ENCODE results near the gene MAML2.
"Not testable (repeated sequence)": the region's sequence is repeated elsewhere in the genome, so short reads cannot be mapped to it uniquely, and the experiment has no call there.

MAML2 gene

DNA sequence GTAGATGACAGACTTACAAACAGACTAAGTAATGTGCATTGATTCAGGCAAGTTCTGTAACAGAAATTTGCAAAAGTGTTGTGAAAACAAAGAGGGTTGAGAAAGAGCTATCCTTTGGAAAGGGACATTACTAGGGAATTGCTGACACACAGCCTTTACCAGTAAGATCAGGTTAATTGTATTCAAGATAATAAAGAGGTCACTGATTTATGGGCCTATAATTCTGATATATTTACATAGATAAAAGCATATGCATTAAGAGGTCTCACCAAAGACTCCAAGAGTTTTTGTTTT, 138.7 kb downstream of the MAML2 start:
- no peak for DNase-seq

DNA sequence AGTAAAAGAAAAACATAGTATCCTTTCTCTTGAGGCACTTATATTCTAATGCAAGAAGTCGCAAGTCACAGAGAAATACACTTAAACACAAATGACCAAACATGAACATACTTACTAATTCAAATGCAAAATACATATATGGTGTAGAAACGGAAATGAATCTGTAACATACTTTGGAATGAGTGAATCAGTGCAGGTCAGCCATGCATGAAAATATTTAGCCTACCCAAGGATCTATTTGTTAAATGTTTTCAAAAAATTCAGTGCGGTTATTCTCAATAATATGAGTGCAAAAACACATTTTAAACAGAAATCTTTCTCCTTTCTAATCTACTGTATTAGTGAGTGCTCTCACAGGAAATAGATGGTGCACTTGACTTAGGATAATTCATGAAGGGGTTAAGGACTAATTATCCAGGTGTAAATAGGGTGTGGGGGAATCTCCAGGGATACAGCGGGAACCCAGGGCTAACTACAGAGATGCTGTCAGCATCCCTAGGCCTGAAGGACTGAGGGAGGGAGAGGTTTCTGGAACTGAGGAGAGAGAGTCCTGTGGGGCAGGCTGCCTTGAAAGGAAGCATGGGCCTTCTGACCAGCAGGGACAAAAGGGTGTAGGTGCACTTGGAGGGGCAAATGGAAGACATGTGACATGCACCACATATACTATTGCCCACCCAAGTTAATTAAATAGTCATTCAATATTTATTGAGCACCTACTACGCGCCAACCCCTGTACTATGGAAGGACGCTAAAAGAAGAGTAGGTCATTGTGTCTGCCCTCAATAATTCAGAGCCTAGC, 139.2 kb downstream of the MAML2 start:
- DNase-seq, result no peak

DNA sequence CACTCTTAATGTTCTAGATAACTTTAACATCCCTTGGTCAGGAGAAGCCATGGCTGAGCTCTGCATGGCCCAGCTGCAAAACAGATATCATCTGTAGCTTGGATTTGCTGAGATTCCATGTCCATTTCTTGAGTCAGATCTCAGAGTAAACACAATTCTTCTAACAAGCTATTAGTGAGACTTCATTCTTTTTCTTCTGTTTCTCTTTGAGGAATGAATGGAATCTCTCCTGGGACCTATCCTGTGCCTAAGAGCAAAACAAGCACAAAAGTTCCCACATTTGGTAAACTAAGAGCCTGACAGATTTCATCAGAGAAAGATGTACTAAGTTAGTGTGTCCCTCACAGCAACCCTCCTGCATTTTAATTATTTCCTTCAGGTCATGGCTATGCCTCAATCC, 142.8 kb downstream of the MAML2 start:
- no peak for DNase-seq

DNA sequence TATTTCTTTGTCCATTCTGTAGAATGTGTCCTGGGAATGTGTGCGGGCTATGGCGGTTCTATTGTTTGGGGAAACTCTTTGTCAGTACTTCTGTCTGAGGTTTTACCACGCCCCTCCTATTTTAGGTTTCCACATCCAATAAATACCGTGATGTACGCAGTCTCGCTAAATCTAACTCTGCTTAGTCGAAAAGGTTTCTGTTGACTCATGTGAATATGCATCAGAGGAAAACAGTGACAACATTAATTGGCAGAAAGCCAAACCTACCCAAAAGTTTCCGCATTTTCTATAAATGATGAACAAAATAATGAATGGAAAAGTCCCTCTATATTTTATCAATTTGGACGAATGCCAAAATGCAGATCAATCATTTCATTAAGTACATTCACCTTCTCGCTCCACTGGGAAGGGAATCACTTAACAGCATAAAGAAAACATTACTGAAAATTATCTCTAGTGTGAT, 143.4 kb downstream of the MAML2 start:
- no peak for DNase-seq

DNA sequence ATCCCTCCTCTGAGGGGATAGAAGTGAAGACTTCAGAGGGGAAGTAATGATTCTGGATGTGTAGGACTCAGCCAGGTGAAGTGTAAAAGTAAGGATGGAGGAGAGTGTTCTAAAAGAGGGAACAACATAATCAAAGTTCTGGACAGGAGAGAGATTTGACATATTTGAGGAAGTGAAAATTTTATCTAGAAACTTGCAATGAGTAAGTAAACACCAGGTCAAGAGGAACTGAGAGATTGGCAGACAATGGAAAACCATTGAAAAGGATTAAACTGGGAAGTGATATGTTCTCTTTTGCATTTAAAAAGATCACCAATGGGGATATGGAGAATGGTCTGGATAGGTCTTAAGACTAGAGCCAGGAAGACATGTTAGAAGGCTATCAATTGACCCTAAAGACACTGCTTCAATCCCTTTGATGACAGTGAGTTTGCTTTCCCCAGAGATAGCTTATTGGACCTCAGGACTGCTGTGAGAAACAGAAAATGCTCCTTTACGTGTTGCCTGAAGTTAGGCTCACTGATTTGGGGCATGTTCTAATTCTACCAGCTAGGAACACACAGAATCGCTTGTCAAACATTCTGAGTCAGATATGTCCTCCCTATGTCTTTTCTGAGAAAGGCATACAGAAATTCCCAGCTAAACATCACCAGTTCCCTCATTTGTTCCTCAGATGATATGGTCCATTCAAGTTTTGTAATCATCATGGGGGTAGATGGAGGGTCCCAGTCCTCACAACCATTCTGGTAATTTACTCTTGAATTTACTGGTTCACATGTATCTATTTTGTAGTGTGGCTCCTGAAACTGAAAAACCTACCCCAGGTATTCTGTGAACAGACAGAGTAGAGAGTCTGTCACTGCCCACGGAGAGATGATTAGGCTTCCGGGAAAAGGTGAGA, 144.9 kb downstream of the MAML2 start:
- peak; percentile 63 for DNase-seq

DNA sequence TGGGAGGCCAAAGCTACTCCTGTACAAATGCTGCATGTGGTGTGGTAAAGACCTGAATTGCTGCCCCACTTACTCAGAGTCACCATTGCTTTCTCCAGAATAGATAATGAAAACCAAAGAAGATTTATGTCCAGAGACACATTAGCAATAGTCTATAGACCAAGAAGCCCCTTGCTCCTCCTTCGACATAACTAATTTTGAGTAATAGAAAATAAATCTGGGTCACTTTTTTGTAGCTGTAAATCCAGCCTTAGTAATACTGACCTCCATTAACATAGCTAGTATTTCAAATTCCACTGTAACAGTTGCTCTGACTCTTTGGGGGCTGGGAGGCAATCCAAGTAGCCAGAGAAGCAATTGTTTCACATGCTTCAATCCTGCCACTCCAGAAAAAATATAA, 145.9 kb downstream of the MAML2 start:
- no peak for DNase-seq

DNA sequence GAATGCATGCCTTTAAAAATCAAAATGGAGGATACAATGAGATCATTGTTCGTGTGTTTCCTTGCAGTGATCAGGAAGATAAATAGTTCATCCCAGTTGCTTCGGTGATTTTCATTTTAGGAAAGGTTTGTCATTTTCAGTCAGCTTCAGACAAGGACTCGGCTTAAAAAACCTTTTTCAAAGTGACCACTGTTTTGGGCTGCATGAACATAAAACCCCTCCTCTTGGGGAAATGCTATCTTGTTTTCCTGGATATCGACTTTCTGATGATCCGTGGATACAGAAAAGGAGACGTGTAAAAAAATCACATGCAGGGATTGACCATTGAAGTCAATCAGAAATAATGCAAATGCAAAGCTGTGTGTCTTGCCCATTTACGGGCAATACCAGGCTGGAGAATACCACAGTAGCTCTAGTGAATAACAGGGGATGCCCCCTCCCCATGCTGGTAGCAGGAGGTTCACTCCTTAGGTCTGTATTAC, 146.8 kb downstream of the MAML2 start:
- DNase-seq, result no peak

DNA sequence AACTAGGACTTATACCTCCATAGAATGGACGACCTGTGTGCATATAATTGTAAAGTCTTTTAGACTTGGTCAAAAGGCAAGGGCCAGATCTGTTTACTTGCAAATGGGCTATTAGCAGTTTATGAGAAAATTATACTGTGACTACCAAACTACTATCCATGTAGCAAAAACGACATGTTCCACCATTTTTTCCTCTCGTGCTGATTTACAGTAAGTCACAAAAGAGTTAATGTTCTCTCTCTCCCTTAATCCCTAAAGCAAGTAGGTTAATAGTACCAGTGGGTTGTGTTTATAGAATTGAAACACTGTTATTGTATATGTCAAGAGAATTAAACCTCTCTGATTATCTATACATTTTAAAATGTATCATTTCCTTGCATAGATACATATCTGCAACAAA, 147.3 kb downstream of the MAML2 start:
- no peak for DNase-seq

DNA sequence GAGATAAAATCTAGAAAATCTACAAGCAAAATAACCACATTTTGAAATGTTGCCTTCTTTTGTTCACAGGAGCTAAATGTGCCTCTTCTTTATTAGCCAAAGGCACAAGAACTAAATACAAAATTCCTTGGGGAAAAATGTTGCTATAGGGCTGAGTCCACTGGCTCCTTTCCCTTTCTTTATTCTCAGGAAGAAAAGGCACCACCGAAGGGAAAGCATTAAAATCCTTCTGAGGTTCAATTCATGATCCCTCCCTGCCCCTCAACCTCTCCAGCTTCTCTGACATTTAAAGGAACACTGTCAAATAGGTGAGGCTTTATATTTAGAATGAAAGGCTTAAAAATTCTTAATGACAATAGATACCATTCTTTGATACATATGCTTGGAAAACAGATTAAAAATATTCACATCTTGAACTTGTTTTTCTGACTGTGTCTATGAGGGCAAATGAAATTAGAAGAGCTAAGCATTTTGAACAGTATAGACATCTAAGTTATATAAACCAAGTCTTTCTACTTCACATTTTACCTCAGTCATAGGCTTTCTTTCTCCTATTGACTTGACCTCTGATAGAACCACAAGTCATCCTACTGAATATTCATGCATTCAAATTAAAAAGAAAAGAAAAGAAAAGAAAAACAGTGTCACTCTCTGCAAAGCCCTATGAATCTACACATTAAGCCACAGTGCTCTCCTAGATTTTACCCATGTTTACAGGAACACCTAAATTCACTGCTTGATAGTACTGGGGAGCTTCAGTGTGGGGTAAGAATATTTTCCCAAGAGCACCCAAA, 148.2 kb downstream of the MAML2 start:
- DNase-seq, result no peak

DNA sequence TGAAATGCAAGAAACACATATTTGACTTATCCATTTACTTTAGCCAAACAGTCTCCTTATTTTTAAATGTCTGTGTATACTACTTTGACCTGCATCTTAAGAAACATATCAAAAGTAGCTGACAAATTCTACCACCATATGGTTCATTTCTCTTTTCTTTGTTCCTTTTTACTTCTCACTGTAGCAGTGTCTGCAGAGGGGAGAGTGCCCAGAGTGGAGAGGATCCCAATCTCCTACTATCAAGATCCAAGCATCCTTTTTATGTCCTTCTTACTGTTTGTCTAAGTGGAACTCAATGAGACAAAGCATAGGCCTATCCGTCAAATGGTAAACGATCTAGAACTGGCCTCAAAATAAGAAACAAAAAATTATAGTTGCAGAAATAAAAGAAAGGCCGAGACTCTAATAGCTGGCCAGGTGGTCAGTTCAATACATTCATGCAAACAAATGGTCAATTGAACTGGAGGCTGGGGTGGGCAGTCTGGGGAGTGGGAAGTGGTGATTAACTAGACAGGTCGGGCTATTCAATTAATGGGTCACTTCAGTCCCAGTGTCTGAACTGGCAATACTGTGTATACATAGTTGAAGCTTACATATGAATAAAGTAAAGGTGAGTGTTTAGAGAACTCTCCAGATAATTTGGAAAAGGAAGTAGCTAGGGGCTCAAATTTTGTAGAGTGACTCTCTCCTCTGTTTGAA, 149.1 kb downstream of the MAML2 start:
- DNase-seq, result no peak

DNA sequence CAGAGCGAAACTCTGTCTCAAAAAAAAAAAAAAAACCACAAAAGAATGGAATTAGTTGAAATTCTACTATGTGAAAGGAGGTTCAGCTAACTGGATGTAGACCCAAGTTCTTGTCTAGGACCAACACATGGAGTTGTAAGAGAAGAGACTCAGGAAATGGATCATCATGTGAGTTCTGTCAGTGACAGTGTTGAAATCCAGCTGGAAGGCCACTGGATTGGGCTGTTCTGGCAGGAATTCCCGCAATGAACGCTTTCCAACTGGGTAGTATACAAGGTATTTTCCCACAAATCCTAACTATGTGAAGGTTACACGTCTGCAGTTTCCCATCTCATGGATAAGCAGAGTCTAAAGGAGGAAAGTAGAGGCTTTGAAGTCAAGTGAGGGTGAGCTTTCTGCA, 151.2 kb downstream of the MAML2 start:
- DNase-seq, result no peak

DNA sequence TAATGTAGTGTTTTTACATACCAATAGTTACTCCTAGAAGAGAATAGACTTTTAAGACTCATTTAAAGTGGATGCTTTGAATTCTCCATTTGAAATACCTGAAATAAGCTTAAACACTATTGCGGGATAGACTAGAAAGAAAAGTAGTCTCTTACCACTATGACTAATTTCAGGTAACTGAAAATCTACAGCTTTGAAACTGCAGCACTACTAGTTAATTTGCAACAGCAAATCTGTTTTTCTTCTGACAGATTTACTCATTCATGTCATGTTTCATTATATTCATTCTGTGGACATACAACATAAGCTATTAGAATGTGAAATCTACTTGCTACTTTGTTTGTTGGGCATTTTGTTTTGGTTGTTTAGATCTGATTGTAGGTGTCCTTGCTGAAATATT, 153.6 kb downstream of the MAML2 start:
- DNase-seq, result no peak

DNA sequence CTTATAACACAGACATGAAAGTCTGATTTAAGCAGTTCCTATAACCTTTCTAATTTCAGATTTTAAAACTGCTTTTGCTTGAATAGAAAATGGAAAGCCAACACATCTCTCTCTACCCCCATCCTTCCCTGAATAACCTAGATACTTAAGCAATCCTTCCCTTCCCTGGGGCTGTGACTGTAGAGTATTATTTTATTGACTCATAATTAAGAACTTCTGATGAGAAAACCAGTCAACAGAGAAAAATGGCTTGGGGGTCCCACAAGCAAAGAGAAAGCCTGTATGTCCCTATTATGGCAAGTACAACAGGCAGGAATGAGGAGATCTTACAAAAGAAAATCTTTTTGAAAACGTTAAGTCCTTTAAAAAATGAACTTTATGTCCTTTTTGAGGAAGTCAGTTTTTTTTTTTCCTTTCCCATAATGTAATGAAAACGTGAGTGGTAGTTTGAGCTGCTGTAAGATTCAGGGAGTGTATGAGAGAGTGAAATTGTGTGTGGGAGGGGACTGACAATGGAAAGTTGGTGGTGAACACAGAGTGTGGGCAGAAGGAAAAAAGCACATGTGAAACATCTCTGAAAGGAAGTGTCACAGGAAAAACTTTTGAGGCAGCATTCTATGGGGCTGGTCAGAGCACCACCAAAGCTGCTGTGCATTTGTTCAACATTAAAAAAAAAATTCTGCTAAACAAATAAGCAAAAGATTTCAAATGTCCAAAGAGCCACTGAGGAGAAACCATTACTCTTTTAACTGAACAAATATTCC, 154.6 kb downstream of the MAML2 start:
- peak; percentile 42 for DNase-seq

DNA sequence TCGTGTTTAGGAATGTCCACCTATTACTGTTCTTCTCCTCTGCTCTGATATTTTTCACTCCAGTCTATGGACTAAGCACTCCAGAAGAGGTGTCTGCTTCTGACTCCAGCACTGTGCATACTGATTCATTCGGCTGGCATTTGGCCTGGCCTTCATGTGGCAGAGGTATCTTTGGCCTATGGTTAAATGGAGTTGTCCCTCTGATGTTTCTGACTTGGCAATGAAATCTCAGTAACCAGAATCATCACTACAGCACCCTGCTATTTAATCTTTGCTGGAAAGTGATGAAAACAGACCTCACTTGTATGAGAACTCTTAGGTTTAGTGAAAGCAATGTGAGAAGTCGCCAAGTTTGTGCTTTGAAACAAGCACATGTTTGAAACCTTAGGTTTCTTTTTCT, 155.2 kb downstream of the MAML2 start:
- DNase-seq, result no peak

DNA sequence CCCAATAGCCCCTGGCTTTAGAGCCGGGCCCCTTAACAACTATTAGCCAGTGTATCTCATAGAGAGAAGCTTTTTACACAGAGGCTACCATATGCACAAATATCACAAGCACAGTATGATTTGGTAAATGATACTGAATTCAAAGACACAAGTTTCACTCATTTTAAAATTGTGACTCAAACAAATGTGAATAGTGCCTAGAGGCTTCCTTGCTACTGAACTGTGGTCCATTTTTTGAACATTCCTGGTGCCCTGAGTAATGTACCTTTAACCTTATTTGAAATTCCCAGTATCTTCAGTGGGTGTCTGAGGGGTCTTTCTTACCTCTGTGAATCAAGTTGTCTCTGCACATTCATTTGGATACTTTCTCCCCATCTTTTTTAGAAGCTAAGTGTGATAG, 156.2 kb downstream of the MAML2 start:
- DNase-seq, result no peak

DNA sequence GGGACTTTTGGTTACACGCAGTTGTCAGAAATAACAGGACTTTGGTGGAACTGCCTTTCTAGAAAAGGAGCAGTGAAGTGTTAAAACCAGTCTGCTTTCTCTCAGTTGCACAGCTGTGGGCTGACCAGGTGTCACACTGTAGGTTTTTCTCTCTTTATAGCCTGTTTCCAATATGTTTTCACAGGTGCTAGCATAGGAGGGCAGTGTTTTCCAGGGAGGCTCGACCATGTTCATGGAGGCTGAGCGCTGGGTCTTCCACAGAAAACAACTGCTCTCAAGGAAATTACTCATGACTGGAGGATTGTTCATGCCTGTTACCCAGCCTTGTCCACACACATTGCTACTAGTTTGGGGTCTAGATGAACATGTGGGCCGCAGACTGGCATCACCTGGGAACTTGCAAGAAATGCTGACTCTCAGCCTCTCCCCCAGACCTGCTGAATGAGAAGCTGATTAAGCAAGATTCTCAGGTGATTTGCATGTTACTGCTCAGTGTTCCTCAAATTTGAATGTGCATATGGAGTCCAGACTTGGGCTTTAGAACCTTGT, 157.7 kb downstream of the MAML2 start:
- no peak for DNase-seq

DNA sequence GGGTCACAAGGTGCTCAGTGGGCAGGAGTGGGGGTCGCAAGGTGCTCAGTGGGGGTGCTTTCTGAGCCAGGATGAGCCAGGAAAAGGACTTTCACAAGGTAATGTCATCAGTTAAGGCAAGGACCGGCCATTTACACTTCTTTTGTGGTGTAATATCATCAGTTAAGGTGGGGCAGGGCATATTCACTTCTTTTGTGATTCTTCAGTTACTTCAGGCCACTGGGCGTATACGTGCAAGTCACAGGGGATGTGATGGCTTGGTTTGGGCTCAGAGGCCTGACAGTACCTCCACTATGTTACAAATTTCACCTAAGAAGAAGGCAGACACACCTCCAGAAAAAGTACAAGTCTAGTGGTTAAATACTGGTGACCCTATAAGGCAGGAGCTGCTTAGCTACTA, 162.1 kb downstream of the MAML2 start:
- DNase-seq, result not testable (repeated sequence)

DNA sequence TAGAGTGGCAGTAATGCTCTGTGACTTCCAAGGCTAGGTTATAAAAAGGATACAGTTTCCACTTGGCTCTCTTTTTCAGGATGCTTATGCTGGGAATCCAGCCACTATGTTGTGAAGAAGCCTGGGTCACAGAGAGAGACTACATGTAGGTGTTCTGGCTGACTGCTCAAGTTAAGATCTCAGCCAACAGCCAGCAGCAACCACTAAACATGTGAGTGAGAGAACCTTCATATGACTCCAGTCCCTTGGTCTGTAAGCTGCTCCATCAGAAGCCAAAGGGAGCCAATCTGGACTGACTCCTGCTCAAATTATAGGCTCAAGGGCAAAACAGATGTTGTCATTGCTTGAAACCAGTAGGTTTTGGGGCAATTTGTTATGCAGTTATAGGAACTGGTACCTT, 162.7 kb downstream of the MAML2 start:
- no peak for DNase-seq

DNA sequence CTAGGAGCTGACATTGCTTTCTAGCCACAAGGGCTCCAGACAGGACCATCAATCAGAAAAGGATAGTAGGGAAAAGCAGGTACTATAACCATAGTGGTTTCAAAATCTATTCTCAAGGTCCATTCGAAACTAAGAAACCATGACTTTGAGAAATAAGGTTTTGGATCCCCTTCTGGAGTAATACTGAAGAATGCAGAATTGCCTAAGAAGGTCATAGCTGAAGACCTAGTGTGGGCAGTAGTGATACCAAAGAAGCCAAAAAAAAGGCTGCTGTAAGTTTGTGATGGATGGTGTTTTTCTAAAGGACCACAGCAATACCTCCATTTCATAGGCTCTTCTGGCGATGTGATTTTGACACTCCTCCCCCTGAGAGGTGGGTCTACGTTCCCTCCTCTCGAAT, 163.1 kb downstream of the MAML2 start:
- DNase-seq, result no peak

DNA sequence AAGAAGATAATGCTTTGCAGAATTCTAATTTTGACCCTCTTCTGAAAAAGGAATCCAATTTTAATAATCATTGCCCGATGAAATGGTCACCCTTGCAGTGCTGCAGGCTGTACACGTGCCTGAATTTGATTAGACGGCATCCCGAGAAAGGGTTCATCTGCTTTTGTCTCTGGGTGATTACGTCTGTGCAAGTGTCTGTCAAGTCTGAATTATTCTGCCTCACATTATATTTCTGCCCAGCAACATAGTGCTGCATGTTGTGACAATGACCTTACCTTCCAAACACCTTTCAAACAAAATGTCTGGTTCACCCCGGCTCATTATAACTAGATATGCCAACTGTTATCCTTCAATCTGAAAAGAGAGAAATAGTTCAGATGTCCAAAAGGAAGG, 164.1 kb downstream of the MAML2 start:
- DNase-seq, result no peak

DNA sequence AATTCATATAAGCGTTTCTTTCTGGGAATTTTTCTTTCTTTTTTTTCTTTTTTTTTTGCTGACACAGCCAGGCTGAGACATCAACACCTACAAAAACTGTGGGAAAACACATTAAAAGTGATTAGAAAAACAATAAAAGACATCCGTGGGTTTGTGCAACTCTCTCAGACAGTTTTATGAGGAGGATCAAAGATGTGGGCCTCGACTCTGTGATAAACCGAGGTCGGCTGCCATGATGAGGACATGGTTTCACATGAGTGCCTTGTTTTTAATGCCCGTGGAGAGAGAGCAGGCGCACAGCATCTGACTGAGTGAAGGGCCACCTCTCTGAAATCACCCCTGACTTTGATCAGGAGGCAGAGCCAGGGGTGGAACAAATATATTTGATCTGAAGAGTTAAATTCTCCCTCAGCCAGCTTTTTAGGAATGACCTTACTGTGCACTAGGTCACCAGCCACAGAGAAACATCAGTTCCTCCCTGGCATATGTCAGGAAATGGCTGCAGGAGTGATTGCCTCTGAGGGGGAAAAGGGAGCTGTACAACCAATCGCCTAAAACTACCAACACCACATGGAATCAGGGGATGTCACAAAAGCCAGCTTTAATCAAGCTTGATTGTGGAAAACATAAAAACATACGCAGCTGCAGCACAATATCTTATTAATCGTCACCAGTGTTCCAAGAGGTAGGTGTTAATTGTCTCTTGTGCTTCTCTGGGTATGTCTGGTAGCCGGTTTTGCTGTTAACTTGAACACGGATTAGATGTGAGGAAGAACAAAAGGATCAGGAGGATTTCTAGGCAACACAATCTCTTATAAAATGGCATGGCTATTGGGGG, 164.7 kb downstream of the MAML2 start:
- no peak for DNase-seq
